ENCODE results near the gene TCF7L2.

TCF7L2 gene

GRCh38 chr10:113025487-113025886 is 75.4 kb downstream of the TCF7L2 start:
- DNase-seq: no peak

GRCh38 chr10:113026679-113027078 is 76.6 kb downstream of the TCF7L2 start:
- DNase-seq: no peak

GRCh38 chr10:113027230-113027573 is 77.2 kb downstream of the TCF7L2 start:
- no peak for DNase-seq

- DNase-seq: peak; percentile 33
Observed at GRCh38 chr10:113027574-113028455, 77.8 kb downstream of the TCF7L2 start.

GRCh38 chr10:113028456-113029440 is 78.7 kb downstream of the TCF7L2 start:
- peak; percentile 64 for DNase-seq

GRCh38 chr10:113030453-113030852 is 80.4 kb downstream of the TCF7L2 start:
- no peak for DNase-seq

GRCh38 chr10:113031147-113031546 is 81.1 kb downstream of the TCF7L2 start:
- DNase-seq: no peak

GRCh38 chr10:113033991-113034390 is 83.9 kb downstream of the TCF7L2 start:
- peak; percentile 89 for DNase-seq

- no peak for DNase-seq
Observed at GRCh38 chr10:113035732-113036312, 85.8 kb downstream of the TCF7L2 start.

- no peak for DNase-seq
Observed at GRCh38 chr10:113036619-113037018, 86.6 kb downstream of the TCF7L2 start.

- no peak for DNase-seq
Observed at GRCh38 chr10:113037218-113037617, 87.2 kb downstream of the TCF7L2 start.

- no peak for DNase-seq
Observed at GRCh38 chr10:113038183-113038582, 88.1 kb downstream of the TCF7L2 start.

GRCh38 chr10:113038985-113039384 is 88.9 kb downstream of the TCF7L2 start:
- DNase-seq: no peak

GRCh38 chr10:113041324-113041723 is 91.3 kb downstream of the TCF7L2 start:
- peak; percentile 53 for DNase-seq

- DNase-seq: peak; percentile 85
Observed at GRCh38 chr10:113041841-113042750, 92.0 kb downstream of the TCF7L2 start.

- DNase-seq: peak; percentile 98
Observed at GRCh38 chr10:113042868-113043267, 92.8 kb downstream of the TCF7L2 start.

- DNase-seq: peak; percentile 89
Observed at GRCh38 chr10:113044016-113044755, 94.1 kb downstream of the TCF7L2 start.

- DNase-seq: peak; percentile 96
Observed at GRCh38 chr10:113045147-113046055, 95.4 kb downstream of the TCF7L2 start.

- no peak for DNase-seq
Observed at GRCh38 chr10:113047151-113047550, 97.1 kb downstream of the TCF7L2 start.

- DNase-seq: no peak
Observed at GRCh38 chr10:113047605-113047962, 97.5 kb downstream of the TCF7L2 start.
